HepG2 (cell line): ENCODE data around the gene VARS2. TPM values are rescaled to one million over a fixed set of nuclear protein-coding genes. Genes with fewer than 3 reads are reported as not detected.

Experiments
- ATF6 ChIP-seq: sonication (generic); formaldehyde crosslinking; conservative IDR thresholded peaks from 2 replicates; pipeline ENCODE4 v1.4.0; 2020; ENCODE audit warnings: missing genetic modification reagents
- CERS6 ChIP-seq: sonication (generic); formaldehyde crosslinking; IDR thresholded peaks from 2 replicates; pipeline ENCODE4 v1.5.0; 2020; ENCODE audit warnings: missing genetic modification reagents
- FLYWCH1 ChIP-seq: sonication (generic); formaldehyde crosslinking; IDR thresholded peaks from 2 replicates; pipeline ENCODE4 v1.8.1; 2023; ENCODE audit warnings: mild to moderate bottlenecking, missing genetic modification reagents
- FOXO1 ChIP-seq: sonication (generic); formaldehyde crosslinking; IDR thresholded peaks from 2 replicates; pipeline ENCODE4 v1.4.0; 2020; ENCODE audit warnings: missing genetic modification reagents
- MLLT10 ChIP-seq: sonication (generic); formaldehyde crosslinking; IDR thresholded peaks from 2 replicates; pipeline ENCODE4 v1.4.0; 2020; ENCODE audit warnings: missing genetic modification reagents
- NFAT5 ChIP-seq: sonication (generic); formaldehyde crosslinking; IDR thresholded peaks from 2 replicates; pipeline ENCODE4 v1.4.0; 2020; ENCODE audit warnings: missing genetic modification reagents
- PBX2 ChIP-seq: IDR thresholded peaks from 2 replicates; pipeline ENCODE4 v1.6.1; 2016; ENCODE audit warnings: control low read depth
- RBFOX2 ChIP-seq: fragments of 200-400 bp; formaldehyde crosslinking; IDR thresholded peaks from 2 replicates; pipeline ENCODE4 v1.6.1; 2017; ENCODE audit warnings: low read depth, mild to moderate bottlenecking, low read length
- SP140L ChIP-seq: sonication (generic); formaldehyde crosslinking; IDR thresholded peaks from 2 replicates; pipeline ENCODE4 v1.4.0; 2020; ENCODE audit warnings: missing genetic modification reagents, borderline replicate concordance
- SRF ChIP-seq: IDR thresholded peaks from 2 replicates; pipeline ENCODE4 v1.6.1; 2011; ENCODE audit warnings: mild to moderate bottlenecking, low read depth, low read length, moderate library complexity
- STAG1 ChIP-seq: sonication (generic); formaldehyde crosslinking; IDR thresholded peaks from 2 replicates; pipeline ENCODE4 v1.4.0; 2020; ENCODE audit warnings: missing genetic modification reagents
- ZBTB8A ChIP-seq: sonication (generic); formaldehyde crosslinking; IDR thresholded peaks from 2 replicates; pipeline ENCODE4 v1.4.0; 2020; ENCODE audit warnings: mild to moderate bottlenecking, low read depth, missing genetic modification reagents, borderline replicate concordance
- ZFP36 ChIP-seq: fragments of 150-350 bp; IDR thresholded peaks from 2 replicates; pipeline ENCODE4 v1.6.1; 2018; ENCODE audit warnings: borderline replicate concordance, low read length, low read depth; ENCODE audit not compliant: partially characterized antibody
- ZNF235 ChIP-seq: sonication (generic); formaldehyde crosslinking; IDR thresholded peaks from 2 replicates; pipeline ENCODE4 v1.8.1; 2023; ENCODE audit warnings: mild to moderate bottlenecking, missing genetic modification reagents, borderline replicate concordance
- ZNF576 ChIP-seq: sonication (generic); formaldehyde crosslinking; IDR thresholded peaks from 2 replicates; pipeline ENCODE4 v1.4.0; 2020; ENCODE audit warnings: mild to moderate bottlenecking, missing genetic modification reagents
- ZNF724P ChIP-seq: sonication (generic); formaldehyde crosslinking; IDR thresholded peaks from 2 replicates; pipeline ENCODE4 v1.8.0; 2022; ENCODE audit warnings: missing genetic modification reagents, borderline replicate concordance
- ZNF850 ChIP-seq: sonication (generic); formaldehyde crosslinking; conservative IDR thresholded peaks from 2 replicates; pipeline ENCODE4 v1.9.0; 2021; ENCODE audit warnings: mild to moderate bottlenecking, missing genetic modification reagents
- polyA plus RNA-seq, 8 experiments: library from polyadenylated mRNA; depleted of rRNA in 3 of 8; stranded (reverse) in 7 of 8; unstranded in 1 of 8; fragments of >200 nt; fragmentation: Illumina TruSeq in 4 of 8; extraction: Trizol in 4 of 8; gene quantifications; 2 replicates each; pipeline versions ENCODE4 v1.2.1 to v1.2.3, GENCODE V29; 2011 to 2016; ENCODE audit warnings: low read depth in 4 of 8, missing spikeins in 1 of 8, mixed read lengths in 1 of 8; ENCODE audit not compliant: insufficient read depth in 1 of 8
- total RNA-seq, 5 experiments: library from RNA; depleted of rRNA; stranded (reverse); fragments of >200 nt; fragmentation: Illumina TruSeq; extraction: Trizol; gene quantifications; 2 replicates each; pipeline ENCODE4 v1.2.3, GENCODE V29; 2016; ENCODE audit warnings: low read depth in 1 of 5

The VARS2 gene
- total and polyA plus RNA-seq, 2 of the 13 experiments (the other 11 are each of a cell fraction or from before 2014, with no cell fraction given): 61.8 to 71.8 TPM

GRCh38 chr6:30914076-30914853 is at the start of gene VARS2 (continued):
- TF ChIP-seq ZBTB8A (CRISPR knock-in tag): peak; percentile 84; the same call in 1 of the 2 replicates
- TF ChIP-seq PBX2 (CRISPR knock-in tag): no peak
- no peak for TF ChIP-seq SRF
- TF ChIP-seq FLYWCH1: peak; percentile 61; the same call in 1 of the 2 replicates
- no peak for TF ChIP-seq ZFP36
- TF ChIP-seq SP140L (CRISPR knock-in tag): peak; percentile 81; the same call in 1 of the 2 replicates
- TF ChIP-seq ZNF235 (CRISPR knock-in tag): peak; percentile 99
- peak; percentile 84; the same call in 1 of the 2 replicates for TF ChIP-seq ZNF850
- TF ChIP-seq MLLT10 (CRISPR knock-in tag): no peak
- TF ChIP-seq NFAT5 (CRISPR knock-in tag): peak; percentile 92
- no peak; the same call in 1 of the 2 replicates for TF ChIP-seq ZNF724P (CRISPR knock-in tag)
- TF ChIP-seq CERS6 (CRISPR knock-in tag): peak; percentile 70; the same call in 1 of the 2 replicates
- TF ChIP-seq RBFOX2: peak; percentile 99
- TF ChIP-seq ZNF576 (CRISPR knock-in tag): peak; percentile 94
- TF ChIP-seq ATF6: peak; percentile 85; the same call in 1 of the 2 replicates
- TF ChIP-seq FOXO1: peak; percentile 57; the same call in 1 of the 2 replicates
- peak; percentile 68 for TF ChIP-seq STAG1
